ENCODE results near the gene FOXP1.

The FOXP1 gene

GRCh38 chr3:71591101-71591500 is 7.6 kb upstream of the FOXP1 start:
- no peak for DNase-seq (ENCODE audit: low read depth)
- no peak overlapping the region for H3K4me3 ChIP-seq (ENCODE audit: low read depth, low read length)
- TF ChIP-seq, protein P1, sequence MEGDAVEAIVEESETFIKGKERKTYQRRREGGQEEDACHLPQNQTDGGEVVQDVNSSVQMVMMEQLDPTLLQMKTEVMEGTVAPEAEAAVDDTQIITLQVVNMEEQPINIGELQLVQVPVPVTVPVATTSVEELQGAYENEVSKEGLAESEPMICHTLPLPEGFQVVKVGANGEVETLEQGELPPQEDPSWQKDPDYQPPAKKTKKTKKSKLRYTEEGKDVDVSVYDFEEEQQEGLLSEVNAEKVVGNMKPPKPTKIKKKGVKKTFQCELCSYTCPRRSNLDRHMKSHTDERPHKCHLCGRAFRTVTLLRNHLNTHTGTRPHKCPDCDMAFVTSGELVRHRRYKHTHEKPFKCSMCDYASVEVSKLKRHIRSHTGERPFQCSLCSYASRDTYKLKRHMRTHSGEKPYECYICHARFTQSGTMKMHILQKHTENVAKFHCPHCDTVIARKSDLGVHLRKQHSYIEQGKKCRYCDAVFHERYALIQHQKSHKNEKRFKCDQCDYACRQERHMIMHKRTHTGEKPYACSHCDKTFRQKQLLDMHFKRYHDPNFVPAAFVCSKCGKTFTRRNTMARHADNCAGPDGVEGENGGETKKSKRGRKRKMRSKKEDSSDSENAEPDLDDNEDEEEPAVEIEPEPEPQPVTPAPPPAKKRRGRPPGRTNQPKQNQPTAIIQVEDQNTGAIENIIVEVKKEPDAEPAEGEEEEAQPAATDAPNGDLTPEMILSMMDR (IDR thresholded peaks at IDR 0.05; ENCODE audit: low read depth, low read length, missing control alignments), result no peak

- TF ChIP-seq, protein P1 (IDR thresholded peaks at IDR 0.05; ENCODE audit: low read depth, low read length, missing control alignments), result no peak
- no peak overlapping the region for H3K4me3 ChIP-seq (ENCODE audit: low read depth, low read length)
- no peak for DNase-seq (ENCODE audit: low read depth)
Observed at GRCh38 chr3:71589132-71589531, 5.6 kb upstream of the FOXP1 start.

DNA sequence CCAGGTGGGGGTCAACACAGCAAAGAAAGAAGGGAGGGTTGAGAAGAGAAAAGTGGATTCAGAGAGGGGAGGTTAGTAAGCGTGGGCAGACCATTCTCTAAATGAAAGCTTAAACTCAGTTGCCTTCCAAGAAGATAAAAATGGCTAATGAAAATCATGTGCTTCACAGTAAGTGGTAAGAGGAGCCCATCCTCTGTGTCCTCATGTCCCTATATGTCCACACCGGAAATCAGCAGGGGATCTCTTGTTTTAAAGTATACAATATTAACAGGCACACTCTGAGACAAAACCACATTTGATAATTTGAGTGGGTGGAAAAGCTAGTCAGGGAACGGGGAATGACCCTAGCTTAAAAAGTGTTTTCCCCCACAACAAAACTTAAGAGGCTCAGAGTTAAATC is 4.4 kb upstream of the FOXP1 start:
- TF ChIP-seq, protein P1 (IDR thresholded peaks at IDR 0.05; ENCODE audit: low read depth, low read length, missing control alignments), result no peak
- no peak for DNase-seq (ENCODE audit: low read depth)
- no peak overlapping the region for H3K4me3 ChIP-seq (ENCODE audit: low read depth, low read length)

GRCh38 chr3:71586810-71587242 is 3.3 kb upstream of the FOXP1 start:
- TF ChIP-seq, protein P1 (IDR thresholded peaks at IDR 0.05; ENCODE audit: low read depth, low read length, missing control alignments), result no peak
- no peak for DNase-seq (ENCODE audit: low read depth)
- H3K4me3 ChIP-seq (ENCODE audit: low read depth, low read length), result no peak overlapping the region

DNA sequence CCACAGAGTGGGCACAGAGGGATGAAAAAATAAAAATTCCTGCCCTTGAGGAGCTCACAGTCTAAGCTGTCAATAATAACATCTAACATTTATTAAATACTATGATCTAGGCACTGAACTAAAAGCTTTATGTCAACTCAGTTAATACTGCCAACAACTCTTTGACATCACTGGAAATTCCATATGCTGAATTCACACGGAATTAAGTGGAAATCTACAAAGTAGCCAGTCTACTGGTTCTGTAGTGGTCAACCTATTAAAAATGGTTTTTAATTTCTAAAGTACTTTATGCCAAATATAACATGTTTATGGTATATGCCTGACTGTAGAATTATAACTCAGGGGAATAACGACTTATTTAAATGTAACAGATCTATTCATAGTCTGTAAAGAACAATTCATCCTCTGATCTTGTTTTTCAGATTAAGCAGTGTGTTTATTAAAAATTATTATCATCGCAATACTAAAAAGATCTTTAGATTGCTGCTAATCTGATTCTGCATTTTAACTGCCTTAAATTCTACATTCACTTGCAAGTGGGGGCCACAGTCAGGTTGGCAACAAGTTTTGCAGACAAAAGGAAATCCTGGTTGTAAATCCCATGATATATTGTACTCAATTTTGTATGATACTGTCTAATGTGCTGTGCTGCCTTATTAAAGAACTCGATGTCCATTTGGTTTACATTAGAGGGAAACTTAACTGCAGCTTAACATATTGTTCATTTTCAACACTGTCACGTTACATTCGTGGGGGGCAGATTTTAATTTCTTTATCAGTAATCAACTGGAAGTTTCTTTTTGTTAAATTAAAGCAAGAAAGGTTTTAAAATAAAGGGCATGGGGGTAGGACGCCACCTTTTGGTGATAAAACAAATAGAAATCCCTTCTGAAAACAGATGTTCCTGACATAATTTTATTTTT is 2.6 kb upstream of the FOXP1 start:
- TF ChIP-seq, protein P1 (IDR thresholded peaks at IDR 0.05; ENCODE audit: low read depth, low read length, missing control alignments), result peak; percentile 42
- no peak overlapping the region for H3K4me3 ChIP-seq (ENCODE audit: low read depth, low read length)
- DNase-seq (ENCODE audit: low read depth), result no peak

- no peak for DNase-seq (ENCODE audit: low read depth)
- H3K4me3 ChIP-seq (ENCODE audit: low read depth, low read length), result no peak overlapping the region
- TF ChIP-seq, protein P1 (IDR thresholded peaks at IDR 0.05; ENCODE audit: low read depth, low read length, missing control alignments), result no peak
Observed at GRCh38 chr3:71585131-71585530, 1.6 kb upstream of the FOXP1 start.

All from GM12864 (cell line).